Measurements from ENCODE around the gene DYSF. TPM values are rescaled to one million over a fixed set of nuclear protein-coding genes. Genes with fewer than 3 reads are reported as not detected.

Gene DYSF
- total RNA-seq, 4 donors from 2014 or later, result 1.7 to 5.0 (median 2.6) TPM

DNA sequence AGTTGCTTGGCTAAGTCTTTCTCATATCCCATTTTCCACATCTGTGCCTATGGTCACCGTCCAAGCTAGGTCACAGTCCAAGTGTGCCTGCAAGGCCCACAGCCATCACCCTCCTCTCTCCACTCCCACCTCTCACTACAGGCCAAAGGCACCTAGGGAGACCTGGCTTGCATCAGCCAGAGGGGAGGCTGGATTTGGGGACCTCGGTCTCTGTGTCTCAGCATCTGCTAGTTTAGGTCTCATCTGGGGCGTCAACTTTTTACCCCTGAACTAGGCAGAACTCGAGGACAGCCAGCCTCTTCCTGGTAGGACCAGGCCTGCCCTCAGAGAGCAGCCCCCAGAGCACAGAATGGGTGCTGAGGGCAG lies 217.1 kb downstream of the DYSF start:
- H3K4me1 ChIP-seq, result no peaks in the 10 kb centered on the region
- H3K4me3 ChIP-seq, result no peak overlapping the region
- H3K27me3 ChIP-seq, result no peaks in the 10 kb centered on the region
- 100% methylated on average over 2 of the region's 4 CpGs for WGBS
- TF ChIP-seq POLR2AphosphoS5 (IDR thresholded peaks at IDR 0.05), result no peak
- no peak for TF ChIP-seq EP300 (IDR thresholded peaks at IDR 0.05)
- TF ChIP-seq CTCF (IDR thresholded peaks at IDR 0.05), result no peak
- TF ChIP-seq POLR2A (IDR thresholded peaks at IDR 0.05), result no peak
- H3K36me3 ChIP-seq, result no peaks in the 10 kb centered on the region
- H3K27ac ChIP-seq, result no peak overlapping the region
- H3K9me3 ChIP-seq, result no peaks in the 10 kb centered on the region
- peak in 1 of 2 donors; percentile 43 for DNase-seq (ENCODE audit: low spot score in 2 of 2)

DNA sequence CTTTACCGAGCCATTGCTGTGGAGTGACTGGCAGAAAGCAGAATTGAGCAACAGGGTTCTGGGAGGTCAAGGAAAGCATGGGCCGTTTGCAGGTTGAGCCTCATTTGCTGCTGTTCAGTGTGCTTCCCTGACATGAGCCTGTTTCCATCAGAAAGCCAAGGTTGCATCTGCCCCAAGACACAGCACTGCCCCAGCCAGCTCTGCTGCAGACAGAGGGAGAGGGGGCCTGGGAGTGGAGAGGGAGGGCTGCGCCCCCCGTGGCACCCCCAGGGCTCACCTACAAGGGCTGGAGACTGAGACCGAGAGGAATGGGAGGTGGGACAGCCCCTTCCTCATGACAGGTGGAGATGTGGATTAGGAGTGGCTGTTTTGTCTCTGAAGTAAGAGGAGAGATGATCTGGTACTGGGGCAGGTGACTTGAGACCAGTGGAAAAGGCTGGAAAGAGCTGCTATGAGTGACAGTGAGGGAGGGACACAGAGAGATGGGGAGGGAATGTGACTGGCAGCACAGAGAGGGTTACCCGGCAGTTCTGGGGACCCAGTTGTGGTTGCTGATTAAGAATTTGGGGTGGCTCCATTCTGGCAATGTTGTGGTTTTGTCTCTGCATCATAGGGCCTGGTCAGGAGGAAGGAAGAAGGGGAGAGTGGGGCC lies 218.0 kb downstream of the DYSF start:
- TF ChIP-seq CTCF (IDR thresholded peaks at IDR 0.05) (no peak), POLR2A (IDR thresholded peaks at IDR 0.05) (no peak), EP300 (IDR thresholded peaks at IDR 0.05) (no peak), POLR2AphosphoS5 (IDR thresholded peaks at IDR 0.05) (no peak)
- DNase-seq (ENCODE audit: low spot score in 2 of 2), result peak in 1 of 2 donors; percentile 32
- Histone ChIP-seq H3K9me3 (no peaks in the 10 kb centered on the region), H3K4me1 (no peaks in the 10 kb centered on the region), H3K4me3 (no peak overlapping the region), H3K27me3 (no peaks in the 10 kb centered on the region), H3K36me3 (no peaks in the 10 kb centered on the region), H3K27ac (no peak overlapping the region)
- 75% methylated on average over 6 of the region's 6 CpGs for WGBS

DNA sequence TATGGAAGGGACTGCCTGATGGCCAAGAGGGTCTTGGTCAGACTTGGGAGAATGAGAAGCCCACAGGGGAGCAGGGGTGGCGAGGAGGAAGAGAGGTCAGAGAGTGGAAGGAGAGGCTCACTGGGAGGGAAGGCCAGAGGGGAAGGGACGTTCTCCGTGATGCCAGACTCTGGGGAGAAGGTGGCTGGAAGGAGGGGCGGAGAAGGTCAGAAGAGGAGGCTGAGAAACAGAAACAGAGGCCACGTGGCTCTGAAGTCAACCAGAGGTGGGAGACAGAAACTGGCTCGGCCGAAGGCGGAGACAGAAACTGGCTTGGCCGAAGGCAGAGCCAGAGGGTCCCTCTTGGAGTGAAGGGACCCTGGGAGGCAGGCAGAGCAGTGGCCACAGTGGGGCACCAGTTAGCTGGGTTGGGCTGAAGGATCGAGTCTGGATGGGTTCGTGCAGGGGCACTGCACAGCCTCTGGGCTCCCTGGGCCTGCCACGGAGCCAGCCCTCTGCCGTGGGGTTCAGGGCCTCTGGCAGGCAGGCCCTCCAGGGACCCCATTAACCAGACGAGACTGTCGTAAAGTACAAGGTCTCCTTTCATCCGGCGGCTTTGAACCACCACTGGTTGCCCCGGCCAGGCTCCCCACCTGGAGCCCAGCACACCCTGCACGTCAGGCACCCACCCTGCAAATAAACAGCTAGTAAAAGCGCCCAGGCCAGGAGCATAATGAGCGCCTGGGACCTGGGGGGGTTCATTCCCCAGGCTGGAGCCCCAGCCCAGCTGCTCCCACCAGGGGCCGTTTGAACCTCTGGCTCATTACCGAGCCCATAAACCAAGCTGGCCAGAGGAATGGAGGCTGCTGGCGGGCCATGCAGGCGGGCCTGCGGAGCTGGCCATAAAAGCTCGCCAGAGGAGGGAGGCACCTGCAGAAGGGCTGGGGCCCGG lies 218.8 kb downstream of the DYSF start:
- 81% methylated on average over 27 of the region's 28 CpGs for WGBS
- peak in 1 of 2 donors; percentile 67 for DNase-seq (ENCODE audit: low spot score in 2 of 2)
- no peak for TF ChIP-seq POLR2AphosphoS5 (IDR thresholded peaks at IDR 0.05)
- no peak for TF ChIP-seq CTCF (IDR thresholded peaks at IDR 0.05)
- TF ChIP-seq POLR2A (IDR thresholded peaks at IDR 0.05), result no peak
- no peak for TF ChIP-seq EP300 (IDR thresholded peaks at IDR 0.05)
- Histone ChIP-seq H3K9me3 (no peaks in the 10 kb centered on the region), H3K27me3 (no peaks in the 10 kb centered on the region), H3K4me3 (no peak overlapping the region), H3K27ac (no peak overlapping the region), H3K36me3 (no peaks in the 10 kb centered on the region), H3K4me1 (no peaks in the 10 kb centered on the region)

DNA sequence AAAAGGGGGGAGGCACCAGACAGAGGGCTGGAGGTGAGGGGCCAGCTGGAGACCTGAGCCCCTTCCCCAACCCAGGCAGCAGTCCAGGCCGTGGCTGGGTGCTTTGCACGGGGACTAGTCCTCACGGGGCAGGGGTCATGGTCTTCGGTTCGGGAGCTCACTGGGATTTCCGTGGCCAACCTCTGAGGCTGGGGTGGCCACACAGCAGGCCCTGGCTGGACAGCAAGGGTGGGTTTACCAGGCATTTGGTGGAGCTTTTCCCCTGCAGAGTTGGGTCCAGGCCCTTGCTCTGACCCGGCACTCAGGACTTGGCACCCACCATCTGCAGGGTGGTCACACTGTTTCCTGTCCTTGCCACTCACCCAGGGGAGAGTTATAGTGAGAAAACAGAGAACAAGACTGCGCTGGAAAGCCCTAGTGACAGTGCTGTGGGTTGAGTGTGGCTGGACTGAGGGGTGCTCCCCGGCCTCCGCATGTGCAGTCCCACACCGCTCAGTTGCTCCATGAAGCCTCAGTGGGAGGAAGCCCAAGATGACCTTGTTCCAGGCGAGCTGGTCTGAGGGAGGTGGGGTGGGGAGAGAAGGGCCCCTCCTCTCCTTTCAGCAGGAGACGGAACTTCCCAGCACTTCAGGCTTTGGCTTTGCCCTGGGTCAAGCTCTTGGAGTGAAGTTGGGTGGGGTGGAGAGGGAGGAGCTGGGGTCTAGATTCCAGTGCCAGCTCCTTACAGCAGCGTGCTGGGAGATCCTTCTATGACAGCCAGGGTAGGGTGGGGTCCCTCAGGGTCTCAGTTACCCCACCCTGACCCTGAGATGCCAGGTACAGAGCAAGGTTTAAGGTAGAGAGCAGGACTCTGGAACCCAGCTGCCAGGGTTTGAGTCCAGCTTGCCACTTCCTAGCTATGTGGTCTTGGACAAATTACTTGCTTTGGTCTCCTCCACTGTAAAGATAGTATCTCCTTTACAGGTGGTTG lies 219.8 kb downstream of the DYSF start:
- TF ChIP-seq POLR2A (IDR thresholded peaks at IDR 0.05) (no peak), EP300 (IDR thresholded peaks at IDR 0.05) (no peak), POLR2AphosphoS5 (IDR thresholded peaks at IDR 0.05) (no peak), CTCF (IDR thresholded peaks at IDR 0.05) (no peak)
- peak in 1 of 2 donors; percentile 44 for DNase-seq (ENCODE audit: low spot score in 2 of 2)
- Histone ChIP-seq H3K27ac (no peak overlapping the region), H3K36me3 (no peaks in the 10 kb centered on the region), H3K4me3 (no peak overlapping the region), H3K4me1 (no peaks in the 10 kb centered on the region), H3K27me3 (no peaks in the 10 kb centered on the region), H3K9me3 (no peaks in the 10 kb centered on the region)
- WGBS, result no CpG with 5 or more reads among the region's 14 CpGs
